GM18858 (cell line): ENCODE data around the gene SCYGR7.
"Not testable (repeated sequence)": the region's sequence is repeated elsewhere in the genome, so short reads cannot be mapped to it uniquely, and the experiment has no call there.

Experiments used
- ATAC-seq: cut with Tn5 transposase; IDR thresholded peaks from one replicate; pipeline ENCODE4 v1.9.1; 2021; ENCODE audit not compliant: unreplicated experiment

The SCYGR7 gene, protein sequence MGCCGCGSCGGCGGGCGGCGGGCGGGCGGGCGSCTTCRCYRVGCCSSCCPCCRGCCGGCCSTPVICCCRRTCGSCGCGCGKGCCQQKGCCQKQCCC

GRCh38 chr2:227728035-227728434, at the start of gene SCYGR7:
Gene SCYGR7, plus strand, starts transcription at chr2:227728335. Its CDS starts 0 bp downstream, at chr2:227728335.
- ATAC-seq: no peak

DNA sequence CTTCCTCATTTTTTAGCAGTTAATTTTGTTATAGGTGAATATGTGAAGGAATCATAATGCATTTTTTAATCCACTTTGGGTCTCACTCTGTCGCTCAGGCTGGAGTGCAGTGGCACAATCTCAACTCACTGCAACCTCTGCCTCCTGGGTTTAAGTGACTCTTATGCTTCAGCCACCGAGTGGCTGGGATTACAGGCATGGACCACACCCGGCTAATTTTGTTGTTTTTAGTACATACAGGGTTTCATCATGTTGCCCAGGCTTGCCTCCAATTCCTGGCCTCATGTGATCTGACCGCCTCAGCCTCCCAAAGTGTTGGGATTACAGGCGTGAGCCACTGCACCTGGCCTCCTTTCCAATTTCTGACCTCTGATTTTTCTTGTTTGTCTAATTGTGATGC, 43.9 kb upstream of the SCYGR7 start:
- ATAC-seq: no peak

DNA sequence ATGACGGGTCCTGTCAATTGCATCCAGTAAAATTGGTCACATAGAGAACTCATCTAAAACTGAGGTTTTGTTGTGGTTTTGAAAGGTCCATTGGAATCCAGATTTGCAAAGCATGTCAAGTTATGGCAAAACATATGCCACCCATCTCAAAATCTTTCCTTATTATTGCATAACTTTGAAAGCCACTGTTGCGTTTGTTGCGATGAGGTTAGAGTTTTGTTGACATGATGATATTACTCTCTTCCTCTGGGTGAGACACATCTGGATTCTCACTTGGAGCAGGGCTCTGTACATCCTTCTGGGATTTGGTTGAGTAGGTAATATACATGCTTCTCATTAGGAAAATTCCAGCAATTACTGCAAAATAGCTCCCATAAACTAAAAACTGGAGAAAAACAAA, 40.9 kb upstream of the SCYGR7 start:
- ATAC-seq: no peak

DNA sequence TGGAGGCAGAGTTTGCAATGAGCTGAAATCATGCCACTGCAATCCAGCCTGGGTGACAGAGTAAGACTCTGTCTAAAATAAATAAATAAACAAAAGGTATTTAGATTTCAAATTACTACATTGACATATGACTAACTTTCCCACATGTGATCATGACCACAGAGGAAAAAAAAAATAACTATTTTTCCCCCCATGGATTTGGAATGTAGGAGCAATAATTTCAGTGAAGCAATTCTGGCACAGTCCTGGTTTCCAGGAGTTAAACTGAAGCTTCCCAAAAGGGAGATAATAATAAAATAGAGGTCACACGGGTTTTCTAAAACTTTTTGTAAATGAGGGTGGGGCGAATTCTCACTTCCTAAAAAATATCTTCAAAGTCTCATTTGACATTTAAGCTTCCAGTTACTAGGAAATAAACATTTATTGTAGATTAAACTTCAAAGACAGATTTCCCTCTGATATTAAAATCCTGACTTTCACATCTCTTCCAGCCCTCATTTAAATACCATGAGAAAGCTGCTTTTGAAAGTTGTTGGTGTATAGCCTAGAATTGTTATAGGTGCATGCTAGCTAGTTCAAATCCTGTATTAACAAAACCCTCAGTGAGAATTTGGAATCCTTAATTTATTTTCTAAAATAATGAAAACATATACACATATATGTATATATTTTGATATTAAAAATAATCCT, 31.0 kb upstream of the SCYGR7 start:
- ATAC-seq: no peak

- ATAC-seq: no peak
Measured at GRCh38 chr2:227701556-227701955, 26.6 kb upstream of the SCYGR7 start.

GRCh38 chr2:227703280-227703732, 24.8 kb upstream of the SCYGR7 start:
- ATAC-seq: no peak

- no peak for ATAC-seq
Measured at GRCh38 chr2:227703961-227704360, 24.2 kb upstream of the SCYGR7 start.

DNA sequence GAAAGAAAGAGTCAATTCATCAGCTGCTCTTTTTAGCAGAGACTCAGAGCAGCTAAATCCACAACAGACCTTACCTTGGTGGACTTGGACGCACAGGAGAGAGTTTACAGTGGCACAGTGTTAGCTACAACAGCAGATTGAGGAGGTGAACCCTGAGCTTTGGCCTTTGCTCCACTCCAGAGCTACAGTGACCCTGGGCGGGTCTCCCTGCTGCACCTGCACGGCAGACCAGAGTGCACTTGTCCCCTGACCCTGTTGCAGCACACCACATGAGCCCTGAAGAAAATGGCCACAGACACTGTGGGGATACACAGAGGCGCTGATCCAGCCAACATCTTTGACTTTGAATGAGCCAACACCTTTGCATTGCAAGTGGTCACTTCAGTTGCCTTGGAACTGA, 21.3 kb upstream of the SCYGR7 start:
- no peak for ATAC-seq

- ATAC-seq: no peak
Measured at GRCh38 chr2:227707390-227707789, 20.7 kb upstream of the SCYGR7 start.

DNA sequence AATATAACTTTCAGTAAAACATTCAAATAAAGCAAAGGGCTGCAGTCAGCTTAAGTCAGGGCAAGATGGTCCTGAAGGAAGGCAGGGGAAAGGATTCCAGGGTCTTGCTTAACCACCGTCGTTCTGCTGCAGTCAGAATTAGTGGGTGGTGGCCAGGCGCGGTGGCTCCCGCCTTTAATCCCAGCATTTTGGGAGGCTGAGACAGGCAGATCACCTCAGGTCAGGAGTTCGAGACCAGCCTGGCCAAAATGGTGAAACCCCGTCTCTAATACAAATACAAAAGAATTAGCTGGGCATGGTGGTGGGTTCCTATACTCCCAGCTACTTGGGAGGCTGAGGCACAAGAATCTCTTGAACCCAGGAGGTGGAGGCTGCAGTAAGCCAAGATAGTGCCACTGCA, 17.1 kb upstream of the SCYGR7 start:
- no peak for ATAC-seq

- no peak for ATAC-seq
Measured at GRCh38 chr2:227713291-227713690, 14.8 kb upstream of the SCYGR7 start.

DNA sequence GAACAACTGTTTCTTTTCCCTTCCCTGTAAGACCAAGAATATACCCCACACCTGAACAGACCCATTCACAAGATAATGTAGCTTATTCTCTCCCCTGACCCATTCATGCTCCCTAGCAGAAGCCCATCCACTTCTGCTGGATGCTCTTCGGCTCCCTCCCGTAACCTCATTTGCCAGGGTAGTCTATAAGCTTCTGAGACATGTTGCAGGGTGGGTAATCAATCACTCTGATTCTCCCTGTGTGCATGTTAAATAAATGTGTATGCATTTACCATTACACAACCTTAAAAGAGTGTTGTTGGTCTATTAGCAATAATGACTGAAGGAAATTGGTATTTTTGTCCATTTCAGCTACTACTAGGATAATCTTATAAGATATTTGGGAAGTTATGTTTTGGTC, 11.6 kb upstream of the SCYGR7 start:
- ATAC-seq: no peak

GRCh38 chr2:227717687-227718567, 10.2 kb upstream of the SCYGR7 start, which contains the start of gene SLC19A3:
Gene SLC19A3, minus strand, starts transcription at chr2:227718028. Its CDS starts 15,710 bp downstream, at chr2:227702318.
- no peak for ATAC-seq

DNA sequence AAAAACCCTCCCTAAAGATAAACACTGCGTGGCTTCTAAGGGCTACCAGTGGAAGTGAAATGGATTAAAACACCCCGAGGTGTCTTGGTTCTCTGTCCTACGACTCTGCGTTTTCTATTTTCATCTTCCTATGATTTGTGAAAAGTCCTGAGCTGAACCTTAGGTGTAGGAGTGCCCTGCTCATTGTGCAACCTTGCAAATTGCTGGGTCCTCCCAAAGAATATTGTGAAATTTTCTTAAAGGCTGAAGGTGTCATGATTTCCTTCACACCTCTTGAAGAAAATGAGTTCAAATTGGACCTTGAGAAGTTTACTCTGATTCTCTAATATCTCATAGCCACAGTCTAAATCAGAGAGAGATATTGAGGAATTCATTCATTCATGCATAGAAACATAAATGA, 8.5 kb upstream of the SCYGR7 start:
- ATAC-seq: no peak

- no peak for ATAC-seq
Measured at GRCh38 chr2:227720680-227721079, 7.5 kb upstream of the SCYGR7 start.

- ATAC-seq: not testable (repeated sequence)
Measured at GRCh38 chr2:227722821-227723220, 5.3 kb upstream of the SCYGR7 start.

GRCh38 chr2:227724394-227725039, 3.6 kb upstream of the SCYGR7 start, which contains the start of gene SCYGR6:
Gene SCYGR6, minus strand, starts transcription at chr2:227724757. Its CDS starts 0 bp downstream, at chr2:227724757.
- ATAC-seq: no peak

GRCh38 chr2:227739351-227739750, 11.2 kb downstream of the SCYGR7 start:
- ATAC-seq: no peak

DNA sequence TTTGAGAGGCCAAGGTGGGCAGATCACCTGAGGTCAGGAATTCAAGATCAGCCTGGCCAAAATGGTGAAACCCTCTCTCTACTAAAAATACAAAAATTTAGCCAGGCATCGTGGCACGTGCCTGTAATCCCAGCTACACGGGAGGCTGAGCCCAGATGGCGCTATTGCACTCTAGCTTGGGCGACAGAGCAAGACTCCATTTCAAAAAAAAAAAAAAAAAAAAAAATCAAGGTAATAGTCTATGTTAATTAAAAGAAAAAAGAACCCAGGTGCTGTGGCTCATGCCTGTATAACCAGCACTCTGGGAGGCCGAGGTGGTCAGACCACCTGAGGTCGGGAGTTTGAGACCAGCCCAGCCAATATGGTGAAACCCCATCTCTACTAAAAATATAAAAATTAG, 12.6 kb downstream of the SCYGR7 start:
- ATAC-seq: not testable (repeated sequence)

DNA sequence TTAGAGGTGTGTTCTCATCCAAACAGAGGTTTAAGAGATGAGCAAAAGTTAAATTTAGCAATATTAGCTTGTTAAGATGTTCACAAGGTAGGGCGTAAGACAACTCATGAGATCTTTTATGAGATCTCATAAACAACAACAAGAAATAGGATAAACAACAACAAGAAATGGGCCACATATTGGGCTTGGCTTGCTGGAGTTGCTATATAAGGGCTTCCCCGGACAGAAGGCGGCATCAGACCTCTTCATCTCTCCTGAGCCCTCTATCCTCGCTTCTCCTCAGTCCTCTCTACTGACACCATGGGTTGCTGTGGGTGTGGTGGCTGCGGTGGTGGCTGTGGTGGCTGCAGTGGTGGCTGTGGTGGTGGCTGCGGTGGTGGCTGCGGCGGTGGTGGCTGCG, 17.5 kb downstream of the SCYGR7 start, which contains the start of gene SCYGR8:
Gene SCYGR8, plus strand, starts transcription at position 301 of the 400 bp plus-strand sequence. Its CDS starts 0 bp downstream, at position 301.
- ATAC-seq: no peak

GRCh38 chr2:227748079-227748478, 19.9 kb downstream of the SCYGR7 start:
- ATAC-seq: no peak
